ENCODE measurements around the gene TOPORS.

The TOPORS gene

DNA sequence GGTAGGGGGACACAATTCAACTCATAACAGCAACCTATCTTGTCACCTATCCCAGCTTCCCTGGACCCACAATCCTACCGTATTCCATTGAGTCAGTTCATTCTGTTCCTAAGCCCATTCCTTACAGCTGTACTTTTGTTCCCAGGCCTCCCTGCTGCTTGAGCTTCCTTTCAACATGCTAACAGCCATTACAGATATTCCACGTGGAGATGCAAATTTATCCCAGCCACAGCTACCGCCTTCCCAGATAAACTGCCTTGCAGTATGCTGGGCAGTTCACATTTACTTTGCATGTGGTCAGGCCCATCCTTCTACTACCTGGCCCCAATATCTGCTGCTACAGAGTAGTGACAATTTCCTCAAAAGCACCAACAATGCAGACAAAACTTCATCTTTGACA lies 49.4 kb downstream of the TOPORS start:
- DNase-seq (ENCODE audit: low read depth, low spot score) = no peak

DNA sequence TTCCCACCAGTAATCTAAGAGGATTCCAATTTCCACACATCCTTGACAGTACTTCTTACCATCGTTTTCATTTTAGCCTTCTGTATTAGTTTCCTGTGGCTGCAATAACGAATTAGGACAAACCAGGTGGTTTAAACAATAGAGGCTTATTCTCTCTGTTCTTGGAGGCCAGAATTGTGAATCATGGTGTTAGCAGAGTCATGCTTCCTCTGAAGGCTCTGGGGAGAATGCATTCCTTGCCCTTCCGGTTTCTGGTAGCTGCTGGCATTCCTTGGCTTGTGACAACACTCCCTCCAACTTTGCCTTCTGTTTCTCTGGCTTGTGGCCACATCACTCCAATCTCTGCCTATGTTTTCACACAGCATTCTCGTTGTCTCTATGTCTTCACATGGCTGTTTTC lies 49.9 kb downstream of the TOPORS start:
- peak; percentile 70 for DNase-seq (ENCODE audit: low read depth, low spot score)

DNA sequence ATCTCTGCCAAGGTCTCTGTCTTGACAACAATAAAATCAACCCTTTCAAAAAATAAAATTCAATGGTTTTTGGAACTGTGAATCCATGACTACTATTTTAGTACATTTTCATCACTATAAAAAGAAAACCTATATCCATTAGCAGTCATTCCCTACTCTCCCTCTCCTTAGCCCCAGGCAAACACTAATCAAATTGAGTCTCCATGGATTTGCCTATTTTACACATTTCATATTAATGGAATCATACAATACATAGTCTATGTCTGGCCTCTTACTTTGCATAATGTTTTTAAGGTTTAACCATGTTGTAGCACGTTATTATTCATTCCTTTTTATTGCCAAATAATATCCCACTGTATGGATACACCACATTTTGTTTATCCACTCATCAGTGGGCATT lies 50.5 kb downstream of the TOPORS start:
- no peak for DNase-seq (ENCODE audit: low read depth, low spot score)

- DNase-seq (ENCODE audit: low read depth, low spot score) = peak; percentile 40
Observed at GRCh38 chr9:32500768-32501167, 51.6 kb downstream of the TOPORS start.

DNA sequence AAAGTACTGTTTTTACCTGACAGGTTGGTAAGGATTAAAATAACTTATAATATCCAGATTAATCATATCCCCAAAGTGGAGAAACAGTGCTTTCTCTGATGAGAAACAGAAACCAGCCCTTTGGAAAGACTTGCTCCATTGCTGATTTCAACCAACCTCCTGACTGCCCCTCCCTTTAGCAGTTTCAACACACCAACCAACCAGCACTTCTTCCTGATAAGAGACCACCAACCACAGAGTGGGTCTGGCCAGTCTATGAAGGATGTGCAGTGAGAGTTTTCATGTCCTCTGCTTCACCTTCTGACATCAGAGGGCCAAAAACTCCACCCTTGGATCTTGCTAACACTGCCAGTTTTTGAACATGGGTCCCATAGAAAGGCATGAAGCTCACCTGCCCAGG lies 54.5 kb downstream of the TOPORS start:
- no peak for DNase-seq (ENCODE audit: low read depth, low spot score)

- no peak for DNase-seq (ENCODE audit: low read depth, low spot score)
Observed at GRCh38 chr9:32490601-32491000, 61.8 kb downstream of the TOPORS start.
